ENCODE measurements around the gene RELL1.

- no peak for TF ChIP-seq TAF1 (IDR thresholded peaks at IDR 0.05; ENCODE audit: borderline replicate concordance, low read depth, low read length)
- no peak for TF ChIP-seq POLR2A (IDR thresholded peaks at IDR 0.05; ENCODE audit: low read depth, low read length)
- no peak for TF ChIP-seq POLR2AphosphoS5 (IDR thresholded peaks at IDR 0.05; ENCODE audit: low read depth, low read length)
These were observed 98.0 kb downstream of the RELL1 start for GRCh38 chr4:37588150-37588549.

Data from GM12892 (cell line).